ENCODE data around the gene TGM2.

TGM2 gene

GRCh38 chr20:38190166-38190565 is 25.1 kb upstream of the TGM2 start:
- H3K27ac ChIP-seq (ENCODE audit: low read length), result no peak overlapping the region
- no peaks in the 10 kb centered on the region for H3K79me2 ChIP-seq (ENCODE audit: low read length)
- no peaks in the 10 kb centered on the region for H3K4me1 ChIP-seq (ENCODE audit: low read length)
- no peak overlapping the region for H3K9ac ChIP-seq (ENCODE audit: low read length)
- no peaks in the 10 kb centered on the region for H4K20me1 ChIP-seq (ENCODE audit: insufficient read depth, low read length)
- H2AFZ ChIP-seq (ENCODE audit: low read depth, low read length), result no peak overlapping the region
- no peak overlapping the region for H3K4me2 ChIP-seq (ENCODE audit: low read length)
- H3K27me3 ChIP-seq (ENCODE audit: low read depth, low read length), result no peaks in the 10 kb centered on the region
- H3K36me3 ChIP-seq (replicated peaks; ENCODE audit: low read depth, low read length), result no peaks in the 10 kb centered on the region
- H3K9me3 ChIP-seq (ENCODE audit: insufficient read depth, low read length), result no peaks in the 10 kb centered on the region
- TF ChIP-seq CTCF (IDR thresholded peaks at IDR 0.05; ENCODE audit: low read depth, low read length) (no peak), EZH2phosphoT487 (IDR thresholded peaks at IDR 0.05; ENCODE audit: low read depth) (no peak)
- H3K4me3 ChIP-seq (ENCODE audit: low read length), result no peak overlapping the region

- Histone ChIP-seq H3K27ac (ENCODE audit: low read length) (no peak overlapping the region), H3K4me2 (ENCODE audit: low read length) (no peak overlapping the region), H2AFZ (ENCODE audit: low read depth, low read length) (no peak overlapping the region), H3K36me3 (replicated peaks; ENCODE audit: low read depth, low read length) (no peaks in the 10 kb centered on the region), H3K9ac (ENCODE audit: low read length) (no peak overlapping the region), H3K9me3 (ENCODE audit: insufficient read depth, low read length) (no peaks in the 10 kb centered on the region), H3K27me3 (ENCODE audit: low read depth, low read length) (peaks cover 5% of the 10 kb centered on the region; the same call in 1 of the 2 replicates), H4K20me1 (ENCODE audit: insufficient read depth, low read length) (no peaks in the 10 kb centered on the region), H3K4me3 (ENCODE audit: low read length) (no peak overlapping the region), H3K4me1 (ENCODE audit: low read length) (no peaks in the 10 kb centered on the region), H3K79me2 (ENCODE audit: low read length) (no peaks in the 10 kb centered on the region)
- TF ChIP-seq CTCF (IDR thresholded peaks at IDR 0.05; ENCODE audit: low read depth, low read length) (no peak), EZH2phosphoT487 (IDR thresholded peaks at IDR 0.05; ENCODE audit: low read depth) (no peak)
Observed at GRCh38 chr20:38187517-38187916, 22.4 kb upstream of the TGM2 start.

- Histone ChIP-seq H3K79me2 (ENCODE audit: low read length) (no peaks in the 10 kb centered on the region), H3K9ac (ENCODE audit: low read length) (no peak overlapping the region), H3K36me3 (replicated peaks; ENCODE audit: low read depth, low read length) (no peaks in the 10 kb centered on the region), H4K20me1 (ENCODE audit: insufficient read depth, low read length) (no peaks in the 10 kb centered on the region), H3K4me2 (ENCODE audit: low read length) (no peak overlapping the region), H3K27me3 (ENCODE audit: low read depth, low read length) (peaks cover 9% of the 10 kb centered on the region; the same call in 1 of the 2 replicates), H2AFZ (ENCODE audit: low read depth, low read length) (no peak overlapping the region), H3K9me3 (ENCODE audit: insufficient read depth, low read length) (no peaks in the 10 kb centered on the region), H3K4me1 (ENCODE audit: low read length) (peaks cover 4% of the 10 kb centered on the region), H3K4me3 (ENCODE audit: low read length) (no peak overlapping the region), H3K27ac (ENCODE audit: low read length) (no peak overlapping the region)
- TF ChIP-seq EZH2phosphoT487 (IDR thresholded peaks at IDR 0.05; ENCODE audit: low read depth), result no peak
- no peak for TF ChIP-seq CTCF (IDR thresholded peaks at IDR 0.05; ENCODE audit: low read depth, low read length)
Observed at GRCh38 chr20:38186788-38187221, 21.7 kb upstream of the TGM2 start.

- H3K4me1 ChIP-seq (ENCODE audit: low read length), result peaks cover 17% of the 10 kb centered on the region
- H3K27me3 ChIP-seq (ENCODE audit: low read depth, low read length), result peaks cover 9% of the 10 kb centered on the region; the same call in 1 of the 2 replicates
- H3K4me2 ChIP-seq (ENCODE audit: low read length), result no peak overlapping the region
- no peak for TF ChIP-seq CTCF (IDR thresholded peaks at IDR 0.05; ENCODE audit: low read depth, low read length)
- no peak for TF ChIP-seq EZH2phosphoT487 (IDR thresholded peaks at IDR 0.05; ENCODE audit: low read depth)
- H3K4me3 ChIP-seq (ENCODE audit: low read length), result no peak overlapping the region
- H3K79me2 ChIP-seq (ENCODE audit: low read length), result no peaks in the 10 kb centered on the region
- no peak overlapping the region for H3K27ac ChIP-seq (ENCODE audit: low read length)
- H3K36me3 ChIP-seq (replicated peaks; ENCODE audit: low read depth, low read length), result no peaks in the 10 kb centered on the region
- no peaks in the 10 kb centered on the region for H3K9me3 ChIP-seq (ENCODE audit: insufficient read depth, low read length)
- no peak overlapping the region for H2AFZ ChIP-seq (ENCODE audit: low read depth, low read length)
- no peaks in the 10 kb centered on the region for H4K20me1 ChIP-seq (ENCODE audit: insufficient read depth, low read length)
- no peak overlapping the region for H3K9ac ChIP-seq (ENCODE audit: low read length)
Observed at GRCh38 chr20:38184101-38184500, 19.0 kb upstream of the TGM2 start.
